Midbrain (tissue), 1 donor: ENCODE data around the gene SH2D1A.
"Not testable (repeated sequence)": the region's sequence is repeated elsewhere in the genome, so short reads cannot be mapped to it uniquely, and the experiment has no call there.

Experiments used
- DNase-seq: peaks from one replicate; lab custom pipeline; 2025; lab: John Stamatoyannopoulos, UW

SH2D1A gene

DNA sequence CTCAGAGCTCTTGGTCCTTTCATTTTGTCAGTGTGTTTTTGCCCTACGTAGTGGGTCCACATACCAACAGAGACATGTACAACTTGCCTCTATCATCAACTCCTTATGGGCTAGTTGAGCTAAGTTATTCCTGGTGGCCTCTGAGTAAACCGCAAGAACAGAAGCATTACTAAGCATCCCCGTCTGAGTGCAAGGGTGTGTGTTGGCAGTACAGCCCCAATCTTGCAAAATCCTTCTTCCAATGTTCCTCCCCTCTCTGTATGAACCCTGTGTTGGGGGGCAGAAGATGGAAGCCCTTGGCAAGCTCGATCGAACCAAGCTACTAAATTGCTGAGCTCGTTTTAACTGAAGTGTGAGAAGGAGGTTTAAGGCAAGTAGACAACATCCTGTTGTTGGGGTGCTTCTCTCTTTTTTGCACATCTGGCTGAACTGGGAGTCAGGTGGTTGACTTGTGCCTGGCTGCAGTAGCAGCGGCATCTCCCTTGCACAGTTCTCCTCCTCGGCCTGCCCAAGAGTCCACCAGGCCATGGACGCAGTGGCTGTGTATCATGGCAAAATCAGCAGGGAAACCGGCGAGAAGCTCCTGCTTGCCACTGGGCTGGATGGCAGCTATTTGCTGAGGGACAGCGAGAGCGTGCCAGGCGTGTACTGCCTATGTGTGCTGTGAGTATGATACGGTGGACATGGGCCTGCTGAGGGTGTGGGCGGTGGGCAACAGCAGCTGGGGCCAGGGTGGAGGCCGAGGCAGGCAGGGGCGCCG lies at the start of gene SH2D1A:
SH2D1A (plus strand) TSS at position 447 of the 760 bp plus-strand sequence; CDS start at position 527, 80 bp downstream.
- no peak for DNase-seq

DNA sequence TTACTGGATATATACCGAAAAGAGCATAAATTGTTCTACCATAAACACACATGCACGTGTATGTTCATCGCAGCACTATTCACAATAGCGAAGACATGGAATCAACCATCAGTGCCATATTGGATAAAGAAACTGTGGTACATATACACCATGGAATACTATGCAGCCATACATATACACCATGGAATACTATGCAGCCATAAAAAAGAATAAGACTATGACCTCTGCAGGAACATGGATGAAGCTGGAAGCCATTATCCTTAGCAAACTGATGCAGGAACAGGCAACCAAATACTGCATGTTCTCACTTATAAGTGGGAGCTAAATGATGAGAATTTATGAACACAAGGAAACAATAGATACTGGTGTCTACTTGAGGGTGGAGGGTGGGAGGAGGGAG lies 47.0 kb upstream of the SH2D1A start:
- DNase-seq = not testable (repeated sequence)

- DNase-seq = no peak
Measured at GRCh38 chrX:124300405-124300804, 46.0 kb upstream of the SH2D1A start.

- DNase-seq = no peak
Measured at GRCh38 chrX:124307253-124307907, 39.0 kb upstream of the SH2D1A start.

DNA sequence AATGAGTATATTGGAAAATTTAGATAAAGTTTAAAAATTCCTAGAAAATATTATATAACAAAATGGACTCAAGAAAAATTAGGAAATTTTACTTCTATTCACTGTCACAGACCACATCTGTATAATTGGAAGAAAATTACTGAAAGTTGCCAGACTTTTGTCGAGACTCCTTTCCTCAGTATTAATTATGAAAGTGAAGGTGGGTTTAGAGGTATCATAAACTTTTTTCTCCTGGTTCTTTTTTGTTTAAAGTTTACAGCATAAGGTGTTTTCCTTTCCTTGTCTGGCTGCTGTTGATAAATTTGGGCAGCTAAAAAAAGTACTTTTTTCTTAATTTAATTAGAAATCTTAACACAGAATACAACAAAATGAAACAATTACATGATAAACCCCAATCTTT lies 20.6 kb upstream of the SH2D1A start:
- DNase-seq = no peak

GRCh38 chrX:124328765-124329164 lies 17.6 kb upstream of the SH2D1A start:
- no peak for DNase-seq

GRCh38 chrX:124332481-124333424 lies 13.6 kb upstream of the SH2D1A start, which contains the start of gene TEX13D:
TSS of gene TEX13D (plus strand) at chrX:124332660. CDS start at chrX:124332918, 258 bp downstream.
- DNase-seq = no peak

- no peak for DNase-seq
Measured at GRCh38 chrX:124333862-124334261, 12.5 kb upstream of the SH2D1A start.

GRCh38 chrX:124334555-124334954 lies 11.8 kb upstream of the SH2D1A start:
- not testable (repeated sequence) for DNase-seq

DNA sequence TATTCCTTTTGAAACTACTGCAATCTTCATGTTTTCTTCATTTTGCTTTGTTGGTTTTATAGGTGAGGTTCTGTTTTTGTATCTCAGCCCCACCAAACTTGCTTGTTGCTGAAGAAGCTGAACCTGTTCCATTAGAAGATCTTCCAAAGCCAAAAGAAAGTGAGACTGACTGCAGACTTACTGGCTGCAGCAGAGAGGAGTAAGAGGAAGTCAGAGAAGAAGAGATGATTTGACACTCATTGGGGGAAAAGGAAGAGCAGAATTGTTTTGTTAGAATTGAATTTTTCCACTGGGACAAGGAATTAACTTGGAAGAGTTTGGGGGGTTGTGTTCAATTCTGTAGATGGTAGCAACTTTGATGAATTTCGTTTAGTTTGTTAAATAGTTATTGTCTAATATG lies 10.8 kb upstream of the SH2D1A start:
- DNase-seq = no peak

DNA sequence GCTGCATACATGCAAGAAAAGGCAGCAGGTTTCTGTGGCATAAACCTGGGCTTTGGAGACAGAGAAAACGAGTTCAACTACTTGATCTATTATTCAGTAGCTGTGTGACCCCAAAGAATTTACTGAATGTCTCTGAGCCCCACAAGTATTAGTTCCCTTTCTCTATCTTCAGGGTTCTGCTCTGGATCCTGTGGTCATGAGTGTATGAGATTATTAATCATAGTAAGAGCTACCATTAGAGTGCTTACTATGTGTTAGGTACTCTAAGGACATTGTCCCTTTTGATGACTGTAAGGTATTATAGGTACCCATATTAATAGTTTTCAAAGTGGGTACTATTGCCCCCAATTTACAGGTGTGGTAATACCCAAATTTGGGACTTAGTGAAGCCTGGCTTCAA lies 8.4 kb upstream of the SH2D1A start:
- no peak for DNase-seq

DNA sequence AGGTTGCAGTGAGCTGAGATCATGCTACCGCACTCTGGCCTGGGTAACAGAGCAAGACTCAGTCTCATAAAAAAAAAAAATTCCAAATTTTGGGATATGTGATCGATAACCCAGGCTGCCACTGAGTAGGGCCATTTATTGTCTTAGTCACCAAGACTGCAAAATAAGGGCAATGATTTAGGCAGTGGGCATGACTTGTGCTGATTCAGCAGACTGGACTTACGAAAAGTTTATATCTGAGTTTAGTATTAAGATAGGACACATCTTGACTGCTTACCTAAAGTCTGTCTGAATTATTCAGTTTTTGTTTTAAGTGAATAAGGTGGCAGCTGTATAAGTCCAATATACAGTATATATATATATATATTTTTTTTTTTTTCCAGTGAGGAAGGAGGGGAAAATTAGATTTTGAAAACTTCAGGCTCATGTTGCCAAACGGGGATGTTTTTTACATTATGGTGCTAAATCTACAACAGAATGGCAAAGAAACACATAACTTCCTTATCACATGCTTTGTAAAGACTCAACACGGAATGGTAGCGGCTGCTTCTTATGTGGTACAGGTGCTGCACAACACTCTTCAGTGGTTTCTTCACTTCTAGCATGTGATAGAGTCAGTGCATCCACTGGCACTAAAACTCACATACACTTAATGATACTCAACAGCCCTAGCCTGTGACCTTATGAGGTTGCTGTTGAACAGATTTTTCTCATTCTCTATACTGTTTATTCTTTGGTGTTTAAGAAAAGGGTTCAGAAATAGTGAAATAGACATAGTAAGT lies 7.4 kb upstream of the SH2D1A start:
- no peak for DNase-seq

GRCh38 chrX:124341396-124342132 lies 4.8 kb upstream of the SH2D1A start:
- no peak for DNase-seq

DNA sequence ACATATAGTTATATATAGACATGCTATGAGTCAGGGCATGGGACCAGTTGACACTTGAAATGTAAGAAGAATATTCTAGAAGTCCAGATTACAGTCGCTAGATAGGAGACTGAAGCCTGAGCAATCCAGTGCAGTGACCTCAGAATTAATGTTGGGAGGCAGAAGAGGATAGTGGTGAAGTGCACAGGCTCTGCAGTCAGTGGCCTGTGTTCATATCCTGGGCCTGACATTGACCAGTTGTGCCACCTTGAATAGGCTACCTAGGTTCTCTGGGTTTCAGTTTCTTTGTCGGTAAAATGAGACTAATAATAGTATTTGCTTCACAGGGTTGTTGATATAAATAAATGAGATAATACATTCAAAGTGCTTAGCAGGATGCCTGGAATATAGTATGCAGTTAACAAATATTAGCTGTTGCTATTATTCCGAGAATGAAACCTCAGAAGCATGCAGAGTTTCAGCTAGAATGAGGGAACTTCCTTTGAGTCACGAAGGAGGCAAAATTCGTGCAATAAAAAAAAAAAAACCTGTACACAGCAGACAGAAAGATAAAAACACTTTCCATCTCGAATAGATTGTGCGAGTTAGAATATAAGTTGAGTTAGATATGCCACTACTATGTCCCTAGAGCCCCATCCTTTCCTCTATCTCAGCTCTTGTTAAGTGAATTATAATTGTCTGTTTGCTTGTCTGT lies 4.0 kb upstream of the SH2D1A start:
- no peak for DNase-seq

DNA sequence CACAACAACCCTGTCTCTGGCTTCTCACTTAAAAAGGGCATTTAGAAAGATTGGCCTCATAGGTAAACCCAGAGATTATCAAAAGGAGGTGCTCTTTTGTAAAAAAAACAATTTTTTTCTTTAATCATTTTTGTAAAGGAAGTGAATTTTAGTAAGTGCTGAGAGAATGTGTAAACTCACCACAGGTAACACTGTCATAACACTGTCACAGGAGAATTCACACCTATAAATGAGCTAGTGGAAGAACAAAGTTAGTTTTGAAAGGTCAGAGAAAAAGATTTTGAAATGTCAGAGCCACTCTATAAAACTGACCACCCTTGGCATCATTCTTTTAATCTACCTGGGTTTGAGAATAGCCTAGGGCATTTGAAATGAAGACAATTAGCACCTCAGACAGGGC lies 3.3 kb upstream of the SH2D1A start:
- DNase-seq = no peak

DNA sequence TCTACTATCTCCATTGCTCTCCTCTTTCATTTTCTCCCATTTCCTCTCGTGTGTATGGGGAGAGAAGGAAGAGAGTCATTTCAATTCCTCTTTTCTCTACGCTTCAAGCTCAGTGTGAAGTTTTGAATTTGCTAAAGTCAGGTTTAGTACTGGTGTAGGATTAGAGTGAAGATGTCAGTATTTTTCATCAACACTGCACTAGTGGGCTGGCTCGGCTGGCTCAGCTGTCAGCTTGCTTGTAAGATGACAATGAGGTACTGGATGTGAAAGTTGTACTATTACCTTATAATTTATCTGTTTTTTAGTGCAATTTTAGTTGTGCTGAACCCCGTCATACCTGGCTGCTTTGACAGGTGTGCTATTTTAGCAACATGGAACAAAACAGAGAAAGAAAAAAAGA lies 2.1 kb upstream of the SH2D1A start:
- no peak for DNase-seq

GRCh38 chrX:124346877-124347241 lies 496 bp downstream of the SH2D1A start:
- no peak for DNase-seq

- DNase-seq = no peak
Measured at GRCh38 chrX:124347242-124347641, 879 bp downstream of the SH2D1A start.

DNA sequence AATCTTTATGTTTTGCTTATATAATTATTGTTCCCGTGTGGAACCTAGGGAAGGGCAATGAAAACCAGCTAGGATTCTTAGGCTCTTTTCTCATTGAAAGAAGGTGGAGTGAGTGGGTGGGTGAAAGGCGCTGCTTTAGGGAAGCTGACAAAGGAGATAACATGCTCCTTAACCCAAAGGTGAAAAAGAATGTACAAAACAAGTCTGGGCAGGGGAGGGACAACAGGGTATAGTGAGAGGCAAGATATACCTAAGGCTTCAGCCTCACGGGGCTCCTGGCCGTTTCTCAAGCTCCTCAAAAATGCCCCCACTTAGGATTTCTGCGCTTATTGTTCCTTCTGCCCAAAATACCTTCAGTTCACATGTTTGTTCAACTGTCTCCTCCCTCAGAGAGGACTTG lies 1.8 kb downstream of the SH2D1A start:
- no peak for DNase-seq

- no peak for DNase-seq
Measured at GRCh38 chrX:124348885-124349453, 2.6 kb downstream of the SH2D1A start.
